Keratinocyte (primary cell): Measurements from ENCODE around the gene CCN6.

Experiments used
- EZH2 ChIP-seq: IDR thresholded peaks from one replicate; pipeline ENCODE4 v1.6.1; 2012; ENCODE audit warnings: inconsistent platforms, mild to moderate bottlenecking, low read length, moderate library complexity
- TF ChIP-seq, protein P1 (sequence below), 3 experiments: IDR thresholded peaks in 1 of 3; conservative IDR thresholded peaks in 1 of 3; optimal IDR thresholded peaks in 1 of 3; 2 replicates in 2 of 3; 3 replicates in 1 of 3; pipeline versions ENCODE3 to v1.5.1; 2011; ENCODE audit warnings: low read length in 3 of 3, mild to moderate bottlenecking in 3 of 3, moderate library complexity in 2 of 3, control low read depth in 1 of 3, inconsistent platforms in 1 of 3; ENCODE audit not compliant: insufficient read depth in 2 of 3; ENCODE audit errors: extremely low read depth in 1 of 3

DNA sequence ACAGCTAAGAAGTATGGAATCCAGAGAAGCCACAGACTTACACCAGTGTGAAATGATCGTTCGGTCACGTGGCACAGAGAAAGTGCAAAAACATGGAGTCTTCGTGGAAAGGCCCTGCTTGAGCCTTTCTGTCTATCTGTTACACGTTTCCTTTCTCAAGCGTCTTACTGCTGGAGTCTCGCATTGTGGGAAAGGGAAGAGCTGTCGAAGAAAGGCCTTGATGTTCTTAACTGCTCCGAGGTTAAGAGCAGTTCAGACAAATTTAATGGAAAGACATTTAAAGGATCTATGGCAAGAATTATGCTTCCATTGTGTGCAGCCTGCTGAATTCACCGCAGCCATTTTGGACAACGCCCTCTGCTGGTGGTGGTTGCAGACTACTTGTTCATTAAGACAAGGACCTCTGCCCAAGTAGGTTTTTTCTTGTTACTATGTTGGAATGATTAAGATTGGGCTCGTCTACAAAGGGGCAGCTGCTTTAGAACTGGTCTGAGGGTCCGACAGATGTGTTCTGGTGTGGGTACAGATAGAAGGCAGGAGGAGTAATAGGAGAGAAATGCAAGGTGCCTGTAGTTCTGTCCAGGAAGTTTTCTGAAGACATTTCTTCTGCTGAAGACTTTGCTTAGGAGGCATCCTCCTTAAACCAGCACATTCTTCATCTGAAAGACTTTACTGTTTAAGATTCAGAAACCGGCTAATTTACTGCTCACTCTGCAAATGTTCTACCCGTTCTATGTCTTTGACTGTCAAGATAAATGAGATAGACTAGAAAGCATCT, 24.7 kb upstream of the CCN6 start:
- TF ChIP-seq, protein P1, sequence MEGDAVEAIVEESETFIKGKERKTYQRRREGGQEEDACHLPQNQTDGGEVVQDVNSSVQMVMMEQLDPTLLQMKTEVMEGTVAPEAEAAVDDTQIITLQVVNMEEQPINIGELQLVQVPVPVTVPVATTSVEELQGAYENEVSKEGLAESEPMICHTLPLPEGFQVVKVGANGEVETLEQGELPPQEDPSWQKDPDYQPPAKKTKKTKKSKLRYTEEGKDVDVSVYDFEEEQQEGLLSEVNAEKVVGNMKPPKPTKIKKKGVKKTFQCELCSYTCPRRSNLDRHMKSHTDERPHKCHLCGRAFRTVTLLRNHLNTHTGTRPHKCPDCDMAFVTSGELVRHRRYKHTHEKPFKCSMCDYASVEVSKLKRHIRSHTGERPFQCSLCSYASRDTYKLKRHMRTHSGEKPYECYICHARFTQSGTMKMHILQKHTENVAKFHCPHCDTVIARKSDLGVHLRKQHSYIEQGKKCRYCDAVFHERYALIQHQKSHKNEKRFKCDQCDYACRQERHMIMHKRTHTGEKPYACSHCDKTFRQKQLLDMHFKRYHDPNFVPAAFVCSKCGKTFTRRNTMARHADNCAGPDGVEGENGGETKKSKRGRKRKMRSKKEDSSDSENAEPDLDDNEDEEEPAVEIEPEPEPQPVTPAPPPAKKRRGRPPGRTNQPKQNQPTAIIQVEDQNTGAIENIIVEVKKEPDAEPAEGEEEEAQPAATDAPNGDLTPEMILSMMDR (optimal IDR thresholded peaks at IDR 0.05 in 1 of 3, IDR thresholded peaks at IDR 0.05 in 1 of 3, conservative IDR thresholded peaks at IDR 0.05 in 1 of 3; ENCODE audit: extremely low read depth in 1 of 3, insufficient read depth in 2 of 3, low read length in 3 of 3) = peak; percentile 62 to 86 (median 84)
- TF ChIP-seq EZH2 = no peak
